Fibroblast of the aortic adventitia (primary cell): ENCODE measurements around the gene OAT. TPM values are rescaled to one million over a fixed set of nuclear protein-coding genes. Genes with fewer than 3 reads are reported as not detected.

ENCODE experiments used
- DNase-seq: peaks from one replicate; pipeline ENCODE4 v3.0.0-alpha.2; 2010; ENCODE audit warnings: low read depth
- H3K4me3 ChIP-seq: 2 replicates; pipeline ENCODE4 v1.5.1; 2011; ENCODE audit warnings: low read depth, mild to moderate bottlenecking, control low read depth, low read length, moderate library complexity
- CTCF ChIP-seq: IDR thresholded peaks from 2 replicates; pipeline ENCODE4 v1.5.1; 2011; ENCODE audit warnings: mild to moderate bottlenecking, low read length, control low read depth, inconsistent platforms; ENCODE audit not compliant: insufficient read depth
- total RNA-seq: library from RNA; depleted of rRNA; stranded (reverse); fragments of >200 nt; gene quantifications from 2 replicates; pipeline ENCODE4 v1.2.3, GENCODE V29; 2012; ENCODE audit warnings: low replicate concordance

Gene OAT
- total RNA-seq, 1 donor: 154 TPM

GRCh38 chr10:124367414-124367813 is 51.3 kb downstream of the OAT start:
- TF ChIP-seq CTCF: no peak
- no peak for DNase-seq
- H3K4me3 ChIP-seq: no peak overlapping the region

- TF ChIP-seq CTCF: no peak
- no peak for DNase-seq
- H3K4me3 ChIP-seq: no peak overlapping the region
Observed at GRCh38 chr10:124366825-124367224, 51.9 kb downstream of the OAT start.

GRCh38 chr10:124366343-124366742 is 52.4 kb downstream of the OAT start:
- no peak for TF ChIP-seq CTCF
- DNase-seq: no peak
- no peak overlapping the region for H3K4me3 ChIP-seq

- DNase-seq: no peak
- no peak overlapping the region for H3K4me3 ChIP-seq
- no peak for TF ChIP-seq CTCF
Observed at GRCh38 chr10:124364674-124365073, 54.0 kb downstream of the OAT start.

- no peak for TF ChIP-seq CTCF
- no peak for DNase-seq
- H3K4me3 ChIP-seq: no peak overlapping the region
Observed at GRCh38 chr10:124362568-124362967, 56.2 kb downstream of the OAT start.

- DNase-seq: no peak
- TF ChIP-seq CTCF: no peak
- no peak overlapping the region for H3K4me3 ChIP-seq
Observed at GRCh38 chr10:124359336-124359832, 59.3 kb downstream of the OAT start.

GRCh38 chr10:124357561-124357885 is 61.2 kb downstream of the OAT start:
- TF ChIP-seq CTCF: no peak
- DNase-seq: no peak
- H3K4me3 ChIP-seq: no peak overlapping the region
